ENCODE data around the gene CCHCR1.

Gene CCHCR1

DNA sequence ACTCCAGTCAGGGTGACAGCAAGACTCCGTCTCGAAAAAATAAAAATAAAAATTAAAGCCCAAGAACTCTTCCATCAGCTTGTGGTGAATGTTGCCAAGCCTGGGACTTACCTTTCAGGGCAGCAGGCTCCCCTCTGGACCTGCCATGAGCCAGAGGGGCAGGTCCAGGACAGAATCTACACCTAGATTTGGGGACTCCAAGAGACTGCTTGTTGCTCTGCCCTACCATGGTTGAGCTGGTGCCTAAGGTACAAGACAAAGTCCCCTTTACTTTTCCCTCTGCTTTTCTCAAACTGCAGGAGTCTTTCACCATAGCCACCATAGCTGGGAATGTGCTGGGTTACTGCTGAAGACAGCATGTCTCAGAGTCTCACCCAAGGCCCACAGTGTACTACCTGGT is 54.5 kb downstream of the CCHCR1 start:
- CTCF ChIA-PET, result interaction anchor here (0.7 to 1.8 kb wide), 6 partner anchors 12 to 89 kb away, joined by 3 to 6 read pairs (median 3); partner anchors contain the start of gene PSORS1C1
- POLR2A ChIA-PET, result interaction anchor here (1.0 kb wide), 1 partner anchor 10 kb away, joined by 3 read pairs; no protein-coding TSS in a partner anchor
- TF ChIP-seq FOXM1 (IDR thresholded peaks at IDR 0.05; ENCODE audit: borderline replicate concordance), result no peak
- TF ChIP-seq ELF4 (IDR thresholded peaks at IDR 0.05), result no peak
- TF ChIP-seq, protein P1, sequence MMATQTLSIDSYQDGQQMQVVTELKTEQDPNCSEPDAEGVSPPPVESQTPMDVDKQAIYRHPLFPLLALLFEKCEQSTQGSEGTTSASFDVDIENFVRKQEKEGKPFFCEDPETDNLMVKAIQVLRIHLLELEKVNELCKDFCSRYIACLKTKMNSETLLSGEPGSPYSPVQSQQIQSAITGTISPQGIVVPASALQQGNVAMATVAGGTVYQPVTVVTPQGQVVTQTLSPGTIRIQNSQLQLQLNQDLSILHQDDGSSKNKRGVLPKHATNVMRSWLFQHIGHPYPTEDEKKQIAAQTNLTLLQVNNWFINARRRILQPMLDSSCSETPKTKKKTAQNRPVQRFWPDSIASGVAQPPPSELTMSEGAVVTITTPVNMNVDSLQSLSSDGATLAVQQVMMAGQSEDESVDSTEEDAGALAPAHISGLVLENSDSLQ (IDR thresholded peaks at IDR 0.05), result no peak
- TF ChIP-seq ZNF384 (IDR thresholded peaks at IDR 0.05), result no peak
- TF ChIP-seq FOXA1 (IDR thresholded peaks at IDR 0.05), result no peak
- no peak for TF ChIP-seq BHLHE40 (IDR thresholded peaks at IDR 0.05; ENCODE audit: borderline replicate concordance)
- DNase-seq (ENCODE audit: extremely low spot score), result no peak

DNA sequence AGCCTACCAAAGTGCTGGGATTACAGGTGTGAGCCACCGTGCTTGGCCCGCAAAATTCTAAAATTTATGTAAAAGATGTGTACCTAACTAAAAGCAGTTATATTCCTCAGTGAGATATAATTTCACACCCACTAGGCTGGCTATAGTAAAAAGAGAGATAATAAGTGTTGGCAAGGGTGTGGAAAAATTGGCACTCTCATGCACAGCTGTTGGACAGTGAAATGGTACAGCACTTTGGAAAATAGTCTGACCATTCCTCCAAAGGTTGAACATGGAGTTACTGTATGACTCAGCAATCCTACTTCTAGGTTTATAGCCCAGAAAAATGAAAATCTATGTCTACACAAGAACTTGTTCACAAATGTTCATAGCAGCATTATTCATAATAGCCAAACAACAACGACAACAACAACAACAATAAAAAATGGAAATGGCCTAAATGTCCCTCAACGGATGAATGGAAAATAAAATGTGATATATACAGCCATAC is 59.1 kb downstream of the CCHCR1 start:
- TF ChIP-seq SP1 (IDR thresholded peaks at IDR 0.05) (no peak), TARDBP (IDR thresholded peaks at IDR 0.05) (no peak), ZNF384 (IDR thresholded peaks at IDR 0.05) (no peak), LEF1 (IDR thresholded peaks at IDR 0.05; ENCODE audit: borderline replicate concordance) (no peak), ARNT (IDR thresholded peaks at IDR 0.05) (no peak)
- POLR2A ChIA-PET, result no interaction called here
- CTCF ChIA-PET, result no interaction called here
- no peak for DNase-seq (ENCODE audit: extremely low spot score)

DNA sequence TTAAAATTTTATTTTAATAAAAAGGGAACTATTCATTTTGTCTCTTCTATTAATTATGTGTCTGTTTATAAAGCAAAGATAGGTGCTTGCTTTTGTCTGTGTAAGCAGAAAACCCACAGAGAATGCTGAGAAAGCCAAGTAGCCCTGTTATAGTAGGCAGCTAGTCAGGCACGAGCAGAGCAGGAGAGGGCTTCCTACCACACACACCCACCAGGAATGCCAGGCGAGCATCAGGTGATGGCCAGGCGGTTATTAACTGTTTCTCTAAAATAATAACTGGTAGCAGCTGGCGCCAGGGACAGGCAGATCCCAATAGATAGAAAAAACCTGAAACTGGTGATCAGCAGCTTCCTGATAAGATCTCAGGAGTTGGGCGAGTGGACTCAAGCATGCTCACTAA is 60.9 kb downstream of the CCHCR1 start:
- no peak for DNase-seq (ENCODE audit: extremely low spot score)

DNA sequence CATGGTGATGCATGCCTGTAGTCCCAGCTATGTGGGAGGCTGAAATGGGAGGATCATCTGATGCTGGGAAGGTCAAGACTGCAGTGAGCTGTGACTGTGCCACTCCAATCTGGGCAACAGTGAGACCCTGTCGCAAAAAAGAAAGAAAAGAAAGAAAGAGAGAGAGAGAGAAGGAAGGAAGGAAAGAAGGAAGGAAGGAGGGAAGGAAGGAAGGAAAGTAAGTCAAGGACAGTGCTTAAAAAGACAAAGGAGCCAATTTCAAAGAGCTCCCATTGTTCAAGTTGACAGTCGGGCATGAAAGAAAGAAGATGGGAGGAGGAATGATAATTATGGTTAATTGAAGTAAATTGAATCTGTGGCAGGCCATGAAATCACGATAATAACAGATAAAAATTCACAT is 61.4 kb downstream of the CCHCR1 start:
- ChIA-PET POLR2A (no interaction called here), CTCF (interaction anchor here (0.7 to 0.8 kb wide), 2 partner anchors 9 to 16 kb away, joined by 3 to 4 read pairs; no protein-coding TSS in a partner anchor)
- no peak for DNase-seq (ENCODE audit: extremely low spot score)
- TF ChIP-seq FOXM1 (IDR thresholded peaks at IDR 0.05; ENCODE audit: borderline replicate concordance) (no peak), FOXA1 (IDR thresholded peaks at IDR 0.05) (no peak), ELF4 (IDR thresholded peaks at IDR 0.05) (no peak), BHLHE40 (IDR thresholded peaks at IDR 0.05; ENCODE audit: borderline replicate concordance) (no peak), LEF1 (IDR thresholded peaks at IDR 0.05; ENCODE audit: borderline replicate concordance) (no peak)

More for the DNA sequence above, 60.9 kb downstream of the CCHCR1 start:
- ChIA-PET CTCF (interaction anchor here (0.7 to 0.8 kb wide), 2 partner anchors 9 to 17 kb away, joined by 3 to 4 read pairs; no protein-coding TSS in a partner anchor), POLR2A (no interaction called here)
- TF ChIP-seq CTBP1 (IDR thresholded peaks at IDR 0.05; ENCODE audit: borderline replicate concordance), result no peak
- TF ChIP-seq FOXM1 (IDR thresholded peaks at IDR 0.05; ENCODE audit: borderline replicate concordance), result no peak

DNA sequence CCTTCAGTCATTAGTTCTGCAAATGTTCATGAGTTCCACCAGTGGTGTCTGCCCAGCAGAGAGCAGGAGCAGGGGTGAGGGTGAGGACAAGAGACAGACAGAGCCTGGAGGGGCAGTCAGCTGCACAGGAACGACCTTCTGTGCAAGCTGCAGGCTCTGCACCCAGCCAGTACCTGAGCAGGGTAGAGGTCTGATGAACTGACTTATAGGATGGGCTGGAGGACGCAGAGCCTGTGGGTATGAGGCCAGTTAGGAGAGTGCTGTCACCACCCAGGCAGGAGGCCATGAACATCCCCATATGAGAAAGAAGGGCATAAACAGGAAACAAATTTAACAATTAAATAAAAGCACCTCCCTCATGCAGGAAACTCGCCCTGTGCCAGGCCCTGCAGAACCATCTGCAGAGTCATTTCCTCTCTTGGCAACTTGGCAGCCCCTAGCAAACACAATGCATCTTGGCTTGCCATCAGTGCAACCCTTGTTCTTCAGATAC is 63.2 kb downstream of the CCHCR1 start:
- POLR2A ChIA-PET, result no interaction called here
- no peak for DNase-seq (ENCODE audit: extremely low spot score)
- no peak for TF ChIP-seq L3MBTL2 (conservative IDR thresholded peaks at IDR 0.05)
- no peak for TF ChIP-seq CTBP1 (IDR thresholded peaks at IDR 0.05; ENCODE audit: borderline replicate concordance)
- no peak for TF ChIP-seq ELF4 (IDR thresholded peaks at IDR 0.05)
- CTCF ChIA-PET, result interaction anchor here (0.9 kb wide), 1 partner anchor 21 kb away, joined by 4 read pairs; the partner anchor contains the start of gene PSORS1C1

DNA sequence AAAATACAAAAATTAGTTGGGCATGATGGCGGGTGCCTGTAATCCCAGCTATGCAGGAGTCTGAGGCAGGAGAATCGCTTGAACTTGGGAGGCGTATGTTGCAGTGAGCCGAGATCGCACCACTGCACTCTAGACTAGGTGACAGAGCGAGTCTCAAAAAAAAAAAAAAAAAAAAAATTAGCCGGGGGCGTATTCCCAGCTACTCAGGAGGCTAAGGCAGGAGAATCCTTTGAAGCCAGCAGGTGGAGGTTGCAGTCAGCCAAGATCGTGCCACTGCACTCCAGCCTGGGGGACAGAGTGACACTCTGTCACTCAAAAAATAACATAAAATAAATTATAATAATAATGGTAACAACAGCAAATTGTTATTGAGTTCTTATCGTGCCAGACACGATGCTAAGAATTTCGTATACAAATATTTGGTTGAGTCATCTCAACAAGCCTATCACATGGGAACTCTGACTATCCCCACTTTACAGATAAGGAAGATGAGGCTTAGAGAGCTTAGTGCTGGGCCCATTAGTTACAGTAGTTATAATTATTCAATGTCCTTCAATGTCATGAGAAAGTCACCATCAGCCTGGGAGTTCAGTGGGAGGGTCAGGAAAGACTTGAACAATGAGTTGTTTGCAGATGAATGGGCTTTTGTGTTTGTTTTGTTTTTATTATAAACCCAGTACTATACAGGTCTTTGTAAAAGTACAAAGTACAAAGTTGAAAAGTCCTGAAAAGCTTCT is 64.7 kb downstream of the CCHCR1 start:
- ChIA-PET POLR2A (interaction anchor here (1.6 kb wide), 1 partner anchor 10 kb away, joined by 3 read pairs; no protein-coding TSS in a partner anchor), CTCF (interaction anchor here (0.5 to 0.8 kb wide), 2 partner anchors 9 to 13 kb away, joined by 3 read pairs; no protein-coding TSS in a partner anchor)
- no peak for DNase-seq (ENCODE audit: extremely low spot score)
- TF ChIP-seq BHLHE40 (IDR thresholded peaks at IDR 0.05; ENCODE audit: borderline replicate concordance) (no peak), ZNF384 (IDR thresholded peaks at IDR 0.05) (no peak), NFRKB (IDR thresholded peaks at IDR 0.05) (no peak)

All from HEK293T (cell line).